GM11168 (cell line): ENCODE data around the gene BBS9.

ENCODE experiments used
- in situ Hi-C: fragments of 300-500 bp; cut with MboI; formaldehyde crosslinking; loops from one replicate; pipeline ENCODE4 v1.12.0; 2022; ENCODE audit warnings: low sequenced_read_pairs; ENCODE audit not compliant: unreplicated experiment

The BBS9 gene

GRCh38 chr7:33578881-33579672 is 449.7 kb downstream of the BBS9 start:
- in situ Hi-C loops, result no loop called here

GRCh38 chr7:33579673-33579960 is 450.3 kb downstream of the BBS9 start:
- in situ Hi-C loops, result no loop called here

DNA sequence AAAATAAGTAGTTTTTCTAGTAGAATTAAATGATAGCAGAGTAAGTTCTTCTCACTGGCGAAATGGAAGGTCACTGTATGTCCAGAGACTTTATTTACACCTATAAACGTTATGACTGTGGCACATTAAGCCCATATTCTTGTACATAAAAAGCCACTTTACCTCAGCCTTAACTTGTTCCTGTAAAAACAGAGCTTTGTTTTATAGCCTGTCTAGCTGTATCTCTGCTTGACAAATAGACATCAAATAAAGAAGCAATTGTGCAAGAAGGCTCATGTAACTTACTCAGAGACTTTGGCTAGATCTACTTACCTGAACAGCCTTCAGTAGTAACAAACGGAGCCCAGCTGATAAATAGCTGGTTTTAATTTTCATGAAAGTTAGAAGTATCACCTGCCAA is 451.9 kb downstream of the BBS9 start:
- in situ Hi-C loops, result no loop called here

GRCh38 chr7:33582104-33582503 is 452.7 kb downstream of the BBS9 start:
- in situ Hi-C loops, result no loop called here

GRCh38 chr7:33582533-33582932 is 453.2 kb downstream of the BBS9 start:
- in situ Hi-C loops, result no loop called here

GRCh38 chr7:33589911-33590310 is 460.5 kb downstream of the BBS9 start:
- in situ Hi-C loops, result no loop called here

- in situ Hi-C loops, result no loop called here
Measured at GRCh38 chr7:33590916-33591315, 461.6 kb downstream of the BBS9 start.

DNA sequence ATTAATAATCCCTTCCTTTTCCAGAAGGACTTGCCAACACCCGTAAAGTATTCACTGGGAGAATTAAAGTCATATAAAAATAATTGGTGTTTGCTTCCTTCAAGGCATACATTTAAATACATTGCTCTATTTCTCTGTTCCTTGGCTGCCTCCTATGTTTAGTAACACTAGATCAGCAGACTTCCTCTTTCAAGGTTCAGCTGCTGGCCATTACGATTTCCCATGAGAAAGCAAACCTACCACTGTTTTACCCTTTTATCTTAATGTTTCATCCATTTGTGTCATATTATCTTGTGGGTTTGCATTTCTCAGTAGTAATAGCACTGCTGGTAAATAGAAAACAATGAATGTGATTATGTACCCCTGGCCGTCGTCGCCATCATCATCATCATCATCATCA is 462.1 kb downstream of the BBS9 start:
- in situ Hi-C loops, result no loop called here

GRCh38 chr7:33592718-33593117 is 463.4 kb downstream of the BBS9 start:
- in situ Hi-C loops, result no loop called here

DNA sequence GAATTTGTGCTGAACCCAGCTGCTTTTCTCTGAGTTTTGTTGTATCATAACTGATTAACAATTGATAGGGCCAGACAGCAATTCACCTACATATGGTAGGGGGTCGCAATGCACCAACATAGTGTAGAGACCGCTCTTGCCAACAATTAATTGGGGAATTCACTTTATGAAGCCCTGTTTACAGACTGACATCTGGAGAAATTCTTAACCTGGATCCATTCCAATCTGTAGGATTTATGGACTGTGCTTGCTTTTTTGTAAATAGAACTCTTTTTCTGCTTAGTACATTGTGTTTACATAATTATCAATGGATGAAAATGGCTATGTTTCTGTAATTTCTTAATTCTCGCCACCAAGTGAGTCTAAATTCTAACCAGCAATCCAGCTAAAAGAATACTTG is 464.2 kb downstream of the BBS9 start:
- in situ Hi-C loops, result no loop called here

DNA sequence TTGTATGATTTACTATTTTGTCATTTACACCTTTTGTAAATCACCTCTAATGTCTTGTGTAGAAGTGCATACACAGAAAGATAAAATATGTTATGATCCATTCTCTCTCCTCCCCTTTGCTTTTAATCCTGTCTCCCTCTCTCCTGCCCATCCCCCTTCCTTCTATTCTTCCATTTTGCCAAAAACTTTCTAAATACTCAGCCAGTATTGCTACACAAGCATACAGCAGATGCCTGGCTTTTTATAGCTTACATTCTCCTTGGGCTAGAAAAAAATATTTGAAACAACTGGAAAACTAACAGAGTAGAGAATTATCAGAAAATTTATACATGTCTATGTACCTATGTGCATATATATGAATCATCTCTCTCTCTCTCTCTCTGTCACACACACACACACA is 467.3 kb downstream of the BBS9 start:
- in situ Hi-C loops, result no loop called here

GRCh38 chr7:33597181-33597580 is 467.8 kb downstream of the BBS9 start:
- in situ Hi-C loops, result no loop called here

- in situ Hi-C loops, result no loop called here
Measured at GRCh38 chr7:33601101-33601500, 471.7 kb downstream of the BBS9 start.

GRCh38 chr7:33601884-33602283 is 472.5 kb downstream of the BBS9 start:
- in situ Hi-C loops, result no loop called here

- in situ Hi-C loops, result no loop called here
Measured at GRCh38 chr7:33604056-33604455, 474.7 kb downstream of the BBS9 start.

GRCh38 chr7:33610918-33611317 is 481.6 kb downstream of the BBS9 start:
- in situ Hi-C loops, result no loop called here

- in situ Hi-C loops, result no loop called here
Measured at GRCh38 chr7:33612442-33612841, 483.1 kb downstream of the BBS9 start.

DNA sequence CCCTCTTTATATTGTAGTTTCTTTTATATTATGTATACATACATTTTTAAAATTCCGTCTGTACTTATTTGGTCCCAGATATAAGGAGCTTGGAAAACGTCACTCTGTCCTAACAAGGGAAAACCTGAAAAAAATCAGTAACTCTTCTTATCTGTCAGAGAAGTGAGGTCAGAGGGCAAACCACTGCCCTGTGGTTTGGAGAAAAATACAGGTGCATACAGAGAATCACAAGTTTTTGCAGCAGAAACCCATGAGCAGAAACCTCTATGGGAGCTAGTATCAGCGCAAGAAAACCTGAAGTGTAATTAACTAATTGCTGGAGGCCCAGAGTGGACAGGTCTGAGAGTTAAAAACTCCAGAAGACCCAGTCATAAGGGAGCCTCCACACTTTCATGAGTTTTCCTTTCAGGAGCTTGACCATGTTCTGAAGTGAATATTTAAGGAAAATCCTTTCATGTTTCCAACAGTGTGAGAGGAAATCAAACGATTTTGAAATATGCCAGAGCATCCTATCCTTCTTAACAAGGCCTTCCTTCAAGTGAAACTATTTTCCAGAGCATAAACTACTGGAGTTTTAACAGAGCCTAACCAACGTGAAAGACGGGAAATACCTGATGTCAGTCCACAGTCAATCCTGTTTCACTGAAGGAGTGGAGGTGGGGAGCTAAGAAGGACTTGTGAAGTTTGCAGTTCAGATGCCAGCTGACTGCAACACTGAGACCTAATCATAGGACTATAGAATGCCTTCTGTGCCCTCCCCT is 485.2 kb downstream of the BBS9 start:
- in situ Hi-C loops, result no loop called here

DNA sequence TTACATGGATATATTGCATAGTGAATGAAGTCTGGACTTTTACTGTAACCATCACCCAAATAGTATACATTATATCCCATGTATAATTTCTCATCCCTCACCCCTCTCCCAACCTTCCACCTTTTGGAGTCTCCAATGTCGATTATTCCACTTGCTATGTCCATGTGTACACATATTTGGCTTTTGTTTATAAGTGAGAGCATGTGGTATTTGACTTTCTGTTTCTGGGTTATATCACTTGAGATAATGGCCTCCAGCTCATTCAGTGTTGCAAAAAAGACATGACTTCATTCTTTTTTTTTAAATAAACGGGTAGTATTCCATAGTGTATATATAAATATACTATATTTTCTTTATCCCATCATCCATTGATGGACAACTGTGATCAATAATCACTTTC is 487.4 kb downstream of the BBS9 start:
- in situ Hi-C loops, result no loop called here

DNA sequence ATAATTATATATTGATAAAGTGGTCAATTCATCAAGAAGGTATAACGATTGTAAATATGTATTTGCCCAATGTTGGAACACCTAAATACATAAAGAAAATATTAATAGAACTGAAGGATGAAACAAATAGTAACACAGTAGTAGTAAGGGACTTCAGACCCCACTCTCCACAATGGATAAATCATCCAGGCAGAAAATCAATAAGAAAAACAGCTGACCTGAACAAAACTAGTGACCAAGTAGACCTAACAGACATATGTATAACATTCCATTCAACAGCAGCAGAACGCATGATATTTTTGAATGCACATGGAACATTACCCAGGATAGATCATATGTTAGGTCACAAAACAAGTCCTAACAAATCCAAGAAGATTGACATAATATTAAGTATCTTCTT is 489.9 kb downstream of the BBS9 start:
- in situ Hi-C loops, result no loop called here

DNA sequence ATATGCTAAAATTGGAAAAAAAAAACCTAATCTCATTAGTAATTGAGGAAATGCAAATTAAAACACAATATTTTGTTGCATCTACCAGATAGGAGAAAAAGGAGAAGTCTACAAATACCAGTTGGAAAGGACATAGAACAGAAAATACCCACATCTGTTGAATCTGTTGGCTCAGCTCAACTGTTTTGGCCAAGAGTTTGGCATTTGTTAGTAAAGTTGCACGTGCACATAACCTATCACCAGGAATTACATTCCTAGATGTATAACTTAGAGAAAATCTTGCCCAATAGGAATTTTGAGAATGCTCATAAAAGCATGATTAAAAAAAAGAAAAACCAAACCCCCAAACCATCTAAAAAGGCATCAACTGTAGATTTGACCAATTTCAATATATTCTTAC is 493.9 kb downstream of the BBS9 start:
- in situ Hi-C loops, result no loop called here

- in situ Hi-C loops, result no loop called here
Measured at GRCh38 chr7:33624215-33624614, 494.9 kb downstream of the BBS9 start.
